ENCODE data around the gene MRPL1. TPM values are rescaled to one million over a fixed set of nuclear protein-coding genes. Genes with fewer than 3 reads are reported as not detected.

The MRPL1 gene
- total RNA-seq, 3 donors from 2014 or later = 17.1 to 26.3 (median 21.0) TPM

- no peaks in the 10 kb centered on the region for H3K9me3 ChIP-seq
- H3K27me3 ChIP-seq = no peaks in the 10 kb centered on the region
- TF ChIP-seq POLR2A (IDR thresholded peaks at IDR 0.05) (no peak), POLR2AphosphoS5 (IDR thresholded peaks at IDR 0.05) (no peak), CTCF (IDR thresholded peaks at IDR 0.05) (no peak)
- intact Hi-C loops (cut with DNase I; ENCODE audit: low total_unique reads) = no loop called here
- no peaks in the 10 kb centered on the region for H3K36me3 ChIP-seq
- H3K4me1 ChIP-seq = no peaks in the 10 kb centered on the region
- H3K27ac ChIP-seq = no peak overlapping the region
- no peak overlapping the region for H3K4me3 ChIP-seq
- DNase-seq (ENCODE audit: low spot score in 2 of 2) = no peak
Measured at GRCh38 chr4:77910676-77911075, 48.0 kb downstream of the MRPL1 start.

GRCh38 chr4:77911091-77911490 is 48.5 kb downstream of the MRPL1 start:
- Histone ChIP-seq H3K27ac (no peak overlapping the region), H3K36me3 (no peaks in the 10 kb centered on the region), H3K9me3 (no peaks in the 10 kb centered on the region), H3K4me3 (no peak overlapping the region), H3K27me3 (no peaks in the 10 kb centered on the region), H3K4me1 (no peaks in the 10 kb centered on the region)
- TF ChIP-seq POLR2AphosphoS5 (IDR thresholded peaks at IDR 0.05) = no peak
- TF ChIP-seq CTCF (IDR thresholded peaks at IDR 0.05) = no peak
- no peak for TF ChIP-seq POLR2A (IDR thresholded peaks at IDR 0.05)
- intact Hi-C loops (cut with DNase I; ENCODE audit: low total_unique reads) = no loop called here
- no peak for DNase-seq (ENCODE audit: low spot score in 2 of 2)

GRCh38 chr4:77911842-77912450 is 49.3 kb downstream of the MRPL1 start:
- TF ChIP-seq POLR2AphosphoS5 (IDR thresholded peaks at IDR 0.05) = no peak
- no peak for TF ChIP-seq POLR2A (IDR thresholded peaks at IDR 0.05)
- TF ChIP-seq CTCF (IDR thresholded peaks at IDR 0.05) = no peak
- Histone ChIP-seq H3K27me3 (no peaks in the 10 kb centered on the region), H3K27ac (no peak overlapping the region), H3K36me3 (no peaks in the 10 kb centered on the region), H3K4me3 (no peak overlapping the region), H3K4me1 (no peaks in the 10 kb centered on the region), H3K9me3 (no peaks in the 10 kb centered on the region)
- intact Hi-C loops (cut with DNase I; ENCODE audit: low total_unique reads) = no loop called here
- DNase-seq (ENCODE audit: low spot score in 2 of 2) = no peak

- intact Hi-C loops (cut with DNase I; ENCODE audit: low total_unique reads) = no loop called here
- Histone ChIP-seq H3K36me3 (no peaks in the 10 kb centered on the region), H3K27ac (no peak overlapping the region), H3K27me3 (no peaks in the 10 kb centered on the region), H3K4me1 (no peaks in the 10 kb centered on the region), H3K4me3 (no peak overlapping the region), H3K9me3 (no peaks in the 10 kb centered on the region)
- TF ChIP-seq CTCF (IDR thresholded peaks at IDR 0.05) = no peak
- TF ChIP-seq POLR2A (IDR thresholded peaks at IDR 0.05) = no peak
- no peak for TF ChIP-seq POLR2AphosphoS5 (IDR thresholded peaks at IDR 0.05)
- DNase-seq (ENCODE audit: low spot score in 2 of 2) = no peak
Measured at GRCh38 chr4:77913348-77913747, 50.7 kb downstream of the MRPL1 start.

- Histone ChIP-seq H3K9me3 (no peaks in the 10 kb centered on the region), H3K27me3 (no peaks in the 10 kb centered on the region), H3K4me1 (no peaks in the 10 kb centered on the region), H3K27ac (no peak overlapping the region), H3K4me3 (no peak overlapping the region), H3K36me3 (no peaks in the 10 kb centered on the region)
- intact Hi-C loops (cut with DNase I; ENCODE audit: low total_unique reads) = no loop called here
- TF ChIP-seq POLR2A (IDR thresholded peaks at IDR 0.05) = no peak
- no peak for TF ChIP-seq POLR2AphosphoS5 (IDR thresholded peaks at IDR 0.05)
- no peak for TF ChIP-seq CTCF (IDR thresholded peaks at IDR 0.05)
- DNase-seq (ENCODE audit: low spot score in 2 of 2) = no peak
Measured at GRCh38 chr4:77917075-77917474, 54.4 kb downstream of the MRPL1 start.

Measured in breast epithelium (tissue), 4 donors.